Measurements from ENCODE around the gene MT1M. TPM values are rescaled to one million over a fixed set of nuclear protein-coding genes. Genes with fewer than 3 reads are reported as not detected.

The MT1M gene
- total RNA-seq, 1 experiment from 2014 or later = not detected

GRCh38 chr16:56631832-56632155 is 665 bp upstream of the MT1M start:
- Mint-ChIP-seq H3K4me3 (ENCODE audit: low read depth, unreplicated experiment) (peak overlapping the region; percentile 68), H3K27me3 (ENCODE audit: unreplicated experiment) (peaks cover 76% of the 10 kb centered on the region), H3K27ac (ENCODE audit: unreplicated experiment) (no peak overlapping the region), H3K36me3 (ENCODE audit: insufficient read depth, unreplicated experiment) (peaks cover 7% of the 10 kb centered on the region), H3K4me1 (ENCODE audit: low read depth, unreplicated experiment) (peaks cover 14% of the 10 kb centered on the region), H3K9me3 (ENCODE audit: low read depth, unreplicated experiment) (no peaks in the 10 kb centered on the region)
- no TSS peak for BruUV-seq (replicated peaks)
- intact Hi-C loops (cut with micrococcal nuclease; ENCODE audit: unreplicated experiment) = no loop called here
- DNase-seq = no peak
- no peak for TF ChIP-seq CTCF (IDR thresholded peaks at IDR 0.05; ENCODE audit: unreplicated experiment)
- CTCF ChIA-PET = interaction anchor here (1.0 kb wide), 1 partner anchor 23 kb away, joined by 4 read pairs; the partner anchor contains the start of gene MT2A

GRCh38 chr16:56632848-56633365 is 448 bp downstream of the MT1M start:
- H3K4me3 Mint-ChIP-seq (ENCODE audit: low read depth, unreplicated experiment) = peak overlapping the region; percentile 68
- no TSS peak for BruUV-seq (replicated peaks)
- peaks cover 86% of the 10 kb centered on the region for H3K27me3 Mint-ChIP-seq (ENCODE audit: unreplicated experiment)
- peaks cover 9% of the 10 kb centered on the region for H3K36me3 Mint-ChIP-seq (ENCODE audit: insufficient read depth, unreplicated experiment)
- H3K27ac Mint-ChIP-seq (ENCODE audit: unreplicated experiment) = no peak overlapping the region
- no peak for DNase-seq
- TF ChIP-seq CTCF (IDR thresholded peaks at IDR 0.05; ENCODE audit: unreplicated experiment) = no peak
- H3K9me3 Mint-ChIP-seq (ENCODE audit: low read depth, unreplicated experiment) = no peaks in the 10 kb centered on the region
- CTCF ChIA-PET = interaction anchor here (1.0 kb wide), 1 partner anchor 25 kb away, joined by 4 read pairs; the partner anchor contains the start of gene MT2A
- H3K4me1 Mint-ChIP-seq (ENCODE audit: low read depth, unreplicated experiment) = peaks cover 16% of the 10 kb centered on the region
- intact Hi-C loops (cut with micrococcal nuclease; ENCODE audit: unreplicated experiment) = no loop called here

- intact Hi-C loops (cut with micrococcal nuclease; ENCODE audit: unreplicated experiment) = no loop called here
- peaks cover 92% of the 10 kb centered on the region for H3K27me3 Mint-ChIP-seq (ENCODE audit: unreplicated experiment)
- BruUV-seq (replicated peaks) = no TSS peak
- H3K4me1 Mint-ChIP-seq (ENCODE audit: low read depth, unreplicated experiment) = peaks cover 18% of the 10 kb centered on the region
- no peak overlapping the region for H3K4me3 Mint-ChIP-seq (ENCODE audit: low read depth, unreplicated experiment)
- CTCF ChIA-PET = no interaction called here
- no peak for DNase-seq
- no peak overlapping the region for H3K27ac Mint-ChIP-seq (ENCODE audit: unreplicated experiment)
- TF ChIP-seq CTCF (IDR thresholded peaks at IDR 0.05; ENCODE audit: unreplicated experiment) = no peak
- peaks cover 15% of the 10 kb centered on the region for H3K36me3 Mint-ChIP-seq (ENCODE audit: insufficient read depth, unreplicated experiment)
- no peaks in the 10 kb centered on the region for H3K9me3 Mint-ChIP-seq (ENCODE audit: low read depth, unreplicated experiment)
These were observed 1.1 kb downstream of the MT1M start for GRCh38 chr16:56633535-56633934.

GRCh38 chr16:56634715-56635440 is 2.4 kb downstream of the MT1M start:
- no peak for DNase-seq
- H3K4me1 Mint-ChIP-seq (ENCODE audit: low read depth, unreplicated experiment) = peaks cover 18% of the 10 kb centered on the region
- no peaks in the 10 kb centered on the region for H3K9me3 Mint-ChIP-seq (ENCODE audit: low read depth, unreplicated experiment)
- H3K36me3 Mint-ChIP-seq (ENCODE audit: insufficient read depth, unreplicated experiment) = peaks cover 19% of the 10 kb centered on the region
- peaks cover 100% of the 10 kb centered on the region for H3K27me3 Mint-ChIP-seq (ENCODE audit: unreplicated experiment)
- CTCF ChIA-PET = no interaction called here
- no peak overlapping the region for H3K4me3 Mint-ChIP-seq (ENCODE audit: low read depth, unreplicated experiment)
- intact Hi-C loops (cut with micrococcal nuclease; ENCODE audit: unreplicated experiment) = no loop called here
- no TSS peak for BruUV-seq (replicated peaks)
- TF ChIP-seq CTCF (IDR thresholded peaks at IDR 0.05; ENCODE audit: unreplicated experiment) = no peak
- no peak overlapping the region for H3K27ac Mint-ChIP-seq (ENCODE audit: unreplicated experiment)

All from Calu3 (cell line).